BJ (cell line): ENCODE data around the gene ZHX3. TPM values are rescaled to one million over a fixed set of nuclear protein-coding genes. Genes with fewer than 3 reads are reported as not detected.

ENCODE experiments used
- CTCF ChIA-PET: fragments of 350-600 bp; formaldehyde crosslinking; extraction: SDS; loops from one replicate; lab custom pipeline; 2021; ENCODE audit warnings: antibody characterized with exemption, inconsistent platforms; lab: Yijun Ruan, JAX
- POLR2A ChIA-PET: fragments of 300-600 bp; sonication (Branson Sonifier 250); formaldehyde crosslinking; extraction: SDS; loops from one replicate; lab custom pipeline; 2021; ENCODE audit warnings: antibody characterized with exemption; lab: Charles Lee
- DNase-seq: peaks from one replicate; pipeline ENCODE4 v3.0.0-alpha.2; 2011; ENCODE audit warnings: low read depth
- H3K27me3 ChIP-seq: 2 replicates; pipeline ENCODE4 v1.6.0; 2011; ENCODE audit warnings: low read length; ENCODE audit not compliant: control insufficient read depth, insufficient read depth
- H3K36me3 ChIP-seq: 2 replicates; pipeline ENCODE4 v1.5.1; 2011; ENCODE audit warnings: low read length; ENCODE audit not compliant: control insufficient read depth, insufficient read depth
- H3K4me3 ChIP-seq: 2 replicates; pipeline ENCODE4 v1.5.1; 2011; ENCODE audit warnings: low read depth, mild to moderate bottlenecking, control low read depth, low read length
- CTCF ChIP-seq: IDR thresholded peaks from 2 replicates; pipeline ENCODE4 v1.5.1; 2011; ENCODE audit warnings: low read depth, mild to moderate bottlenecking, control low read depth, inconsistent platforms, low read length, moderate library complexity; ENCODE audit not compliant: insufficient read depth
- polyA plus RNA-seq: library from polyadenylated mRNA; depleted of rRNA; stranded (reverse); fragments of >200 nt; gene quantifications from 2 replicates; pipeline ENCODE4 v1.2.3, GENCODE V29; 2011

Gene ZHX3
- polyA plus RNA-seq, 1 experiment = 23.9 TPM

GRCh38 chr20:41142919-41143318 is 174.6 kb downstream of the ZHX3 start:
- Histone ChIP-seq H3K4me3 (no peak overlapping the region), H3K27me3 (no peaks in the 10 kb centered on the region), H3K36me3 (0 out of 2 replicates have a peak, but pooled peaks cover 1% of the 10 kb centered on the region)
- TF ChIP-seq CTCF = no peak
- ChIA-PET CTCF (interaction anchor here (1.1 to 1.9 kb wide), 4 partner anchors 8 to 197 kb away, joined by 3 to 10 read pairs (median 4); no protein-coding TSS in a partner anchor), POLR2A (interaction anchor here (0.6 kb wide), 1 partner anchor 50 kb away, joined by 3 read pairs; no protein-coding TSS in a partner anchor)
- no peak for DNase-seq

GRCh38 chr20:41142245-41142644 is 175.3 kb downstream of the ZHX3 start:
- Histone ChIP-seq H3K27me3 (no peaks in the 10 kb centered on the region), H3K4me3 (no peak overlapping the region), H3K36me3 (0 out of 2 replicates have a peak, but pooled peaks cover 1% of the 10 kb centered on the region)
- ChIA-PET POLR2A (interaction anchor here (0.6 kb wide), 1 partner anchor 51 kb away, joined by 3 read pairs; no protein-coding TSS in a partner anchor), CTCF (interaction anchor here (1.2 to 1.9 kb wide), 3 partner anchors 9 to 197 kb away, joined by 4 to 5 read pairs (median 5); no protein-coding TSS in a partner anchor)
- DNase-seq = no peak
- TF ChIP-seq CTCF = no peak

GRCh38 chr20:41141153-41141815 is 176.2 kb downstream of the ZHX3 start:
- no peak for DNase-seq
- Histone ChIP-seq H3K27me3 (no peaks in the 10 kb centered on the region), H3K36me3 (0 out of 2 replicates have a peak, but pooled peaks cover 1% of the 10 kb centered on the region), H3K4me3 (no peak overlapping the region)
- TF ChIP-seq CTCF = no peak
- ChIA-PET CTCF (interaction anchor here (1.5 kb wide), 1 partner anchor 32 kb away, joined by 5 read pairs; no protein-coding TSS in a partner anchor), POLR2A (interaction anchor here (0.6 kb wide), 1 partner anchor 81 kb away, joined by 7 read pairs; no protein-coding TSS in a partner anchor)

- CTCF ChIA-PET = interaction anchor here (1.5 kb wide), 1 partner anchor 33 kb away, joined by 5 read pairs; no protein-coding TSS in a partner anchor
- Histone ChIP-seq H3K27me3 (no peaks in the 10 kb centered on the region), H3K36me3 (0 out of 2 replicates have a peak, but pooled peaks cover 1% of the 10 kb centered on the region), H3K4me3 (no peak overlapping the region)
- POLR2A ChIA-PET = interaction anchor here (0.6 kb wide), 1 partner anchor 82 kb away, joined by 7 read pairs; no protein-coding TSS in a partner anchor
- DNase-seq = no peak
- no peak for TF ChIP-seq CTCF
Observed at GRCh38 chr20:41140226-41141133, 177.1 kb downstream of the ZHX3 start.
